Left lung (tissue), 10 donors: Measurements from ENCODE around the gene MED16. TPM values are rescaled to one million over a fixed set of nuclear protein-coding genes. Genes with fewer than 3 reads are reported as not detected.
A peak's percentile ranks its signal among the peaks of the same experiment; 100 is the strongest.
"Not testable (repeated sequence)": the region's sequence is repeated elsewhere in the genome, so short reads cannot be mapped to it uniquely, and the experiment has no call there.

Source experiments
- ATAC-seq: fragments of 200-7000 bp; cut with Tn5 transposase; one replicate; pipeline ENCODE4 v1.9.1; 2020; ENCODE audit warnings: moderate library complexity
- DNase-seq, 4 donors: peaks; one replicate each; pipeline ENCODE4 v3.0.0-alpha.2; 2013 to 2020
- H3K27ac ChIP-seq, 2 donors: fragments of 200-600 bp; sonication (generic) in 1 of 2; one replicate each; pipeline versions ENCODE4 v1.5.0 to v1.8.0; 2020 to 2021
- H3K27me3 ChIP-seq, 2 donors: fragments of 200-600 bp; sonication (generic) in 1 of 2; one replicate each; pipeline versions ENCODE4 v1.5.0 to v1.8.0; 2020 to 2021
- H3K36me3 ChIP-seq, 2 donors: fragments of 200-600 bp; sonication (generic) in 1 of 2; one replicate each; pipeline versions ENCODE4 v1.5.0 to v1.8.0; 2020 to 2021
- H3K4me1 ChIP-seq, 2 donors: fragments of 200-600 bp; one replicate each; pipeline ENCODE4 v1.8.0; 2021
- H3K4me3 ChIP-seq, 2 donors: fragments of 200-600 bp; sonication (generic) in 1 of 2; one replicate each; pipeline versions ENCODE4 v1.5.0 to v1.8.0; 2020 to 2021; ENCODE audit warnings: mild to moderate bottlenecking in 1 of 2
- H3K9me3 ChIP-seq, 2 donors: fragments of 200-600 bp; sonication (generic) in 1 of 2; one replicate each; pipeline versions ENCODE4 v1.5.0 to v1.8.0; 2020 to 2021
- intact Hi-C, 2 donors: fragments of 100-400 bp; cut with DNase I; formaldehyde crosslinking; loops; one replicate each; pipeline versions ENCODE4 v1.11.2 to v1.14.2; 2022
- polyA plus RNA-seq, 6 donors: library from polyadenylated mRNA; unstranded; fragments of 120-200 nt; gene quantifications; one replicate each; pipeline ENCODE4 v1.2.1, GENCODE V29; 2013; ENCODE audit not compliant: insufficient read length in 6 of 6
- total RNA-seq, 2 donors: library from RNA; stranded (reverse); fragmentation: NEBNext Ultra II Directional; extraction: Animal tissue kit (Norgen Biotek cat#: 25700); gene quantifications; one replicate each; pipeline ENCODE4 v1.2.1, GENCODE V29; 2021
- TF ChIP-seq, protein P1 (sequence below), 2 donors: fragments of 200-600 bp; sonication (generic) in 1 of 2; IDR thresholded peaks; one replicate each; pipeline versions ENCODE4 v1.5.0 to v1.8.0; 2021; ENCODE audit warnings: antibody characterized with exemption in 2 of 2
- donor health status: DM: no; HTN: yes; CAD: no.
- donor health status: DM: no; HTN: no; CAD: no.

MED16 gene
- total and polyA plus RNA-seq, 8 donors = 42.4 to 61.7 (median 53.0) TPM

DNA sequence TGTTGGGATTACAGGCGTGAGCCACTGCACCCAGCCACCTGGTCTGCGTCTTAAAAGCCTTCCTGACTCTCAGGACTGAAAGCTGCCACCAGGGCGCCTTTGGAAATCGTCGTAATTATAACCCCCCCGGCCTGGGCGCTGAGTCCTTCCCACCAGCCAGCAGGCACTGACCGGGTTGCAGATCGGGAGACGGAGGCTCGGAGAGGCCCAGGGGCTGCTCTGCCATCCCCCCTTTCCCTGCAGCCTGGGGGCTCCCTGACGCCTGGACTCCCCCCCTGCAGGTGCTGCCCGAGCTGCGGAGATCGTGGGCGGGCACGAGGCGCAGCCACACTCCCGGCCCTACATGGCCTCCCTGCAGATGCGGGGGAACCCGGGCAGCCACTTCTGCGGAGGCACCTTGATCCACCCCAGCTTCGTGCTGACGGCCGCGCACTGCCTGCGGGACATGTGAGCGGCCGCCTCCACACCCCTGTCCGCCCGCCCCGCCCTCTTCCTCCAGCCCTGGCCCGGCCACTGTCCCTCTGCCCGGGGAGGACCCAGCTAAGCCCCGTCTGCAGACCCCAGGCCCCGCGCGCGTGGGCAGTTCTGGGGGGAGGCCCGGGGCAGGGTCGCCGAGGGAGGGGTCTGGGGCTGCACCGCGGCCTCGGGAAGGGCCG, 49.7 kb downstream of the MED16 start:
- ATAC-seq (peak; percentile 80), DNase-seq (peak in 1 of 4 donors; percentile 91)
- intact Hi-C loops = no loop called here
- TF ChIP-seq, protein P1, sequence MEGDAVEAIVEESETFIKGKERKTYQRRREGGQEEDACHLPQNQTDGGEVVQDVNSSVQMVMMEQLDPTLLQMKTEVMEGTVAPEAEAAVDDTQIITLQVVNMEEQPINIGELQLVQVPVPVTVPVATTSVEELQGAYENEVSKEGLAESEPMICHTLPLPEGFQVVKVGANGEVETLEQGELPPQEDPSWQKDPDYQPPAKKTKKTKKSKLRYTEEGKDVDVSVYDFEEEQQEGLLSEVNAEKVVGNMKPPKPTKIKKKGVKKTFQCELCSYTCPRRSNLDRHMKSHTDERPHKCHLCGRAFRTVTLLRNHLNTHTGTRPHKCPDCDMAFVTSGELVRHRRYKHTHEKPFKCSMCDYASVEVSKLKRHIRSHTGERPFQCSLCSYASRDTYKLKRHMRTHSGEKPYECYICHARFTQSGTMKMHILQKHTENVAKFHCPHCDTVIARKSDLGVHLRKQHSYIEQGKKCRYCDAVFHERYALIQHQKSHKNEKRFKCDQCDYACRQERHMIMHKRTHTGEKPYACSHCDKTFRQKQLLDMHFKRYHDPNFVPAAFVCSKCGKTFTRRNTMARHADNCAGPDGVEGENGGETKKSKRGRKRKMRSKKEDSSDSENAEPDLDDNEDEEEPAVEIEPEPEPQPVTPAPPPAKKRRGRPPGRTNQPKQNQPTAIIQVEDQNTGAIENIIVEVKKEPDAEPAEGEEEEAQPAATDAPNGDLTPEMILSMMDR (IDR thresholded peaks at IDR 0.05) = no peak
- Histone ChIP-seq H3K27ac (no peak overlapping the region), H3K4me1 (peaks cover 6 to 51% of the 10 kb centered on the region in 2 donors), H3K9me3 (no peaks in the 10 kb centered on the region), H3K36me3 (no peaks in the 10 kb centered on the region), H3K27me3 (peaks cover 15 to 87% of the 10 kb centered on the region in 2 donors), H3K4me3 (peak overlapping the region; percentile 3 to 19)

DNA sequence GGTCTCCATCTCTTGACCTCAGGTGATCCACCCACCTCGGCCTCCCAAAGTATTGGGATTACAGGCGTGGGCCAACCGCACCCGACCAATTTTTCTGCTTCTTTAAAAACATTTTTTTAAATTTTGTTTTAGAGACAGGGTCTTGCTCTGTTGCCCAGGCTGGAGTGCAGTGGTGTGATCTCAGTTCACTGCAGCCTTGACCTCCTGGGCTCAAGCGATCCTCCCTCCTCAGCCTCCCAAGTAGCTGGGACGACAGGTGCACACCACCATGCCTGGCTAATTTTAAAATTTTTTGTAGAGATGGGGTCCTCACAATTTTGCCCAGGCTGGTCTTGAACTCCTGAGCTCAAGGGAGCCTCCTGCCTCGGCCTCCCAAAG, 50.2 kb downstream of the MED16 start:
- H3K27ac ChIP-seq, H3K4me3 ChIP-seq, ATAC-seq, intact Hi-C loops, H3K36me3 ChIP-seq, DNase-seq, H3K9me3 ChIP-seq: not testable (repeated sequence)
- Histone ChIP-seq H3K27me3 (peaks cover 15 to 87% of the 10 kb centered on the region in 2 donors), H3K4me1 (peaks cover 6 to 46% of the 10 kb centered on the region in 2 donors)

DNA sequence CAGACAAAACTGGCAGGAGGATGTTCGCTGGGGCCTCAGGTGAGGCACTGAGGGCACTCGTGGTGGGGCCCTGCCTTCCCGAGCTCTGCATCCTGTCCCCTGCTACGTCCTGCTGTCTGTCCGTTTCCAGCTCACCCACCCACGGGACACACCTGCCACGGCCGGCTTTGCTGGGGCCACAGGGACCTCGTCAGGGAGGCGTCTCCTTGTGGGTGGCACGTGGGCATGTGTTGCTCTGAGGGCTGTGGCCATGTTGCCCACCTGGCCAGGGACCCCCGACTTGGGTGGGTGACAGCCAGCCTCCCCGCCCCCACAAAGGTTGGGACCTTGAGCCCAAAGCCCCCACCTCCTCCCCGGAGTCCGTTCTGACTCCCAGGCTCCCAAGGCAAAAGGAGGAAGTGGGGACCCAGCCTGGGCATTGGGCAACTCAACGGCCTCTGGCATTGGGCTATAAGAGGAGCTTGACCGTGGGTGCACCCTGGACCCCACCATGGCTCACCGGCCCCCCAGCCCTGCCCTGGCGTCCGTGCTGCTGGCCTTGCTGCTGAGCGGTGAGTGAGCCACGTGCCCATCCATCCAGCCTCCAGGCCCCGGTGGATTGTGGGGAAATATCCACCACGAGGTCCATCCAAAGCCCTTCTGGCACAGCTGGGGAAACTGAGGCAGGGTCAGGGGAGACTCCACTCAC, 52.3 kb downstream of the MED16 start, which contains the start of gene PRTN3:
Gene PRTN3 (plus strand): TSS at position 481 of the 688 bp plus-strand sequence. CDS start 10 bp downstream, at position 491.
- intact Hi-C loops = no loop called here
- Histone ChIP-seq H3K4me3 (no peak within 1 kb of the TSS), H3K27me3 (peaks cover 28 to 87% of the 10 kb centered on the region in 2 donors), H3K27ac (no peak within 1 kb of the TSS), H3K36me3 (no peaks in the 10 kb centered on the region), H3K9me3 (no peaks in the 10 kb centered on the region), H3K4me1 (peaks cover 6 to 37% of the 10 kb centered on the region in 2 donors)
- TF ChIP-seq, protein P1 (IDR thresholded peaks at IDR 0.05) = no peak
- DNase-seq (peak in 1 of 4 donors; percentile 86), ATAC-seq (peak; percentile 6)

DNA sequence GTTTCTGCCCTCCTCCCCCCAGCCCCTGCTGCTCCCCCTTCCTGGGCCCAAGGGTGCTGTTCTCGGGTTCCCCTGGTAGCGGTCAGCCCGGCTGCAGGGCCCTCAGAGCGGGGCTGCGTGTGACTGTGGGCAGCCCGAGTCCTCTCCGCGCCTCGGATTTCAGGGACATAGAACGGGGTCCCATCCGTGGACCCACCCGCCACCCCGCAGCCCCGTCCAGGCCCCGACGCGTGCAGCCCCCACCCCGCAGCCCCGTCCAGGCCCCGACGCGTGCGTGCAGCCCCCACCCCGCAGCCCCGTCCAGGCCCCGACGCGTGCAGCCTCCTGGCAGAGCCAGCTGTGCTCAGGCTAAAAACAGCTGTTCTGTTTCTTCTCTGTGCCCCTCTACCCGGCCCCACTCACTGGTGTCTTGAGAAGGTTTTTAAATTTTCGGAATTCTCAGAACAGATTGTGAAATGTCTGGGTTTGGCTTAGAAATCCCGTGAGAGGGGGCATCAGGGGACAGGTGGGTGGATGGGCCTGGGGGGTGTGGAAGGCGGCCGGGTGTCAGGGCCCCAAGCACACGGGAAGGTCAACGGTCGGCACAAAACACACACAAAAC, 57.7 kb downstream of the MED16 start:
- TF ChIP-seq, protein P1 (IDR thresholded peaks at IDR 0.05) = no peak
- intact Hi-C loops = no loop called here
- ATAC-seq = peak; percentile 44
- peak in 2 of 4 donors; percentile 62 to 88 for DNase-seq
- Histone ChIP-seq H3K4me3 (no peak overlapping the region), H3K36me3 (no peaks in the 10 kb centered on the region), H3K4me1 (peaks cover 0 to 15% of the 10 kb centered on the region in 2 donors), H3K9me3 (no peaks in the 10 kb centered on the region), H3K27ac (no peak overlapping the region), H3K27me3 (peaks cover 13 to 75% of the 10 kb centered on the region in 2 donors)

DNA sequence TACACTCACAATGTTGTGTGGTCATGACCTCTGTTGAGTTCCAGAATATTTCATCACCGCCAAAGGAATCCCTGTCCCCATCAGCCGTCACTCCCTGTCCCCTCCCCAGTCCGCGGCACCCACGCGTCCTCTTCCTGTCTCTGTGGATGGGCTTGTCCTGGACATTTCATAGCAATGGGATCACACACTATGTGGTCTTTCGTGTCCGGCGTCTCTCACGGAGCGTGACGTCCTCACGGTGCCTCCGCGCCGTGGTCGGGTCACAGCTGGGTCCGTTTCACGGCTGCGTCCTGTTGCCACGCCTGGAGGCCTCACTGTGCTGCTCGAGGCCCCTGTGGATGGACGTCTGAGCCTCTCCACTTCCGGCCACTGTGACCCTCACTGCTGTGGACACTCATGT, 58.8 kb downstream of the MED16 start:
- TF ChIP-seq, protein P1 (IDR thresholded peaks at IDR 0.05) = no peak
- Histone ChIP-seq H3K27ac (no peak overlapping the region), H3K27me3 (peaks cover 13 to 79% of the 10 kb centered on the region in 2 donors), H3K4me3 (no peak overlapping the region), H3K4me1 (peaks cover 0 to 15% of the 10 kb centered on the region in 2 donors), H3K9me3 (no peaks in the 10 kb centered on the region), H3K36me3 (no peaks in the 10 kb centered on the region)
- ATAC-seq = no peak
- intact Hi-C loops = no loop called here
- no peak for DNase-seq
